K562 (cell line): ENCODE measurements around the gene MBD6. TPM values are rescaled to one million over a fixed set of nuclear protein-coding genes. Genes with fewer than 3 reads are reported as not detected.

Source experiments
- ATAC-seq: fragments of 200-7000 bp; cut with Tn5 transposase; 3 replicates; pipeline ENCODE4 v1.9.1; 2020; ENCODE audit warnings: moderate library complexity
- BruUV-seq: library from RNA; stranded (reverse); fragments of 400-500 nt; replicated peaks from 2 replicates; lab custom pipeline; 2021; lab: Mats Ljungman, UMichigan
- CTCF ChIA-PET: fragments of 300-600 bp; formaldehyde crosslinking; extraction: SDS; loops from one replicate; lab custom pipeline; 2021; ENCODE audit warnings: low intra/inter-chr PET ratio; lab: Yijun Ruan, JAX
- POLR2A ChIA-PET: fragments of 300-600, 350-650 bp; sonication (Branson Sonifier 250); formaldehyde crosslinking; extraction: SDS; loops from one replicate; lab custom pipeline; 2021; ENCODE audit warnings: antibody characterized with exemption, inconsistent platforms; lab: Yijun Ruan, JAX
- DNase-seq, 4 experiments: peaks; one replicate each; pipeline versions ENCODE4 v3.0.0 to v3.0.0-alpha.2; 2011 to 2018; ENCODE audit warnings: low spot score in 3 of 4, mixed read lengths in 3 of 4; ENCODE audit errors: extremely low read depth in 1 of 4
- FAIRE-seq: peaks from 2 replicates; lab custom pipeline; 2011; peaks lifted over from hg19 to GRCh38; lab: Jason Lieb, UNC
- H2AFZ ChIP-seq: 2 replicates; pipeline ENCODE4 v1.6.0; 2011; ENCODE audit warnings: low read depth, low read length, control low read depth, inconsistent platforms
- H3K27ac ChIP-seq: fragments of 200-600 bp; 3 replicates; pipeline ENCODE4 v1.8.0; 2011; ENCODE audit warnings: low read depth, mild to moderate bottlenecking, control low read depth, inconsistent platforms, low read length, moderate library complexity, mixed read lengths; ENCODE audit errors: extremely low read depth
- H3K27me3 ChIP-seq, 2 experiments: fragments of 300-600 bp in 1 of 2; 2 replicates in 1 of 2; 3 replicates in 1 of 2; pipeline versions ENCODE4 v1.6.0 to v1.8.0; 2011; ENCODE audit warnings: inconsistent platforms in 2 of 2, low read length in 2 of 2, mild to moderate bottlenecking in 1 of 2, mixed read lengths in 1 of 2, moderate library complexity in 1 of 2; ENCODE audit not compliant: control insufficient read depth in 2 of 2, insufficient read depth in 2 of 2
- H3K36me3 ChIP-seq: fragments of 300-600 bp; 3 replicates; pipeline ENCODE4 v1.8.0; 2011; ENCODE audit warnings: mild to moderate bottlenecking, low read length, inconsistent platforms; ENCODE audit not compliant: control insufficient read depth, insufficient read depth
- H3K4me1 ChIP-seq, 2 experiments: fragments of 200-600 bp in 1 of 2; replicated peaks in 1 of 2; 2 replicates in 1 of 2; 3 replicates in 1 of 2; pipeline versions ENCODE4 v1.5.1 to v1.8.0; 2011; ENCODE audit warnings: inconsistent platforms in 2 of 2, low read length in 2 of 2, mild to moderate bottlenecking in 1 of 2, mixed read lengths in 1 of 2, moderate library complexity in 1 of 2; ENCODE audit not compliant: control insufficient read depth in 2 of 2, insufficient read depth in 2 of 2
- H3K4me2 ChIP-seq: 2 replicates; pipeline ENCODE4 v1.6.1; 2011; ENCODE audit warnings: low read length, control low read depth, inconsistent platforms, mixed read lengths; ENCODE audit not compliant: insufficient read depth
- H3K4me3 ChIP-seq: fragments of 200-600 bp; sonication (generic), shearing (Covaris generic); 2 replicates; pipeline ENCODE4 v1.5.1; 2016; ENCODE audit warnings: control low read depth, inconsistent platforms
- H3K79me2 ChIP-seq: fragments of 200-600 bp; 3 replicates; pipeline ENCODE4 v1.8.0; 2011; ENCODE audit warnings: low read length, inconsistent platforms; ENCODE audit not compliant: control insufficient read depth, insufficient read depth
- H3K9ac ChIP-seq, 2 experiments: 2 replicates each; pipeline versions ENCODE4 v1.6.0 to v1.6.1; 2011; ENCODE audit warnings: low read depth in 2 of 2, low read length in 2 of 2, control low read depth in 1 of 2, inconsistent platforms in 1 of 2, mild to moderate bottlenecking in 1 of 2, mixed read lengths in 1 of 2; ENCODE audit not compliant: insufficient read depth in 1 of 2
- H3K9me1 ChIP-seq: one replicate; pipeline ENCODE4 v1.6.0; 2011; ENCODE audit warnings: inconsistent platforms, mild to moderate bottlenecking, low read length, moderate library complexity; ENCODE audit not compliant: control insufficient read depth, insufficient read depth
- H3K9me3 ChIP-seq: replicated peaks from 2 replicates; pipeline ENCODE4 v1.5.1; 2011; ENCODE audit warnings: low read depth, low read length, inconsistent platforms; ENCODE audit not compliant: control insufficient read depth, insufficient read depth
- H4K20me1 ChIP-seq: replicated peaks from 2 replicates; pipeline ENCODE4 v1.6.1; 2011; ENCODE audit warnings: low read length, inconsistent platforms, mixed read lengths; ENCODE audit not compliant: control insufficient read depth, insufficient read depth
- CBX3 ChIP-seq, 2 experiments: IDR thresholded peaks; 1 replicate in 1 of 2; 2 replicates in 1 of 2; pipeline ENCODE4 v1.6.1; 2012; ENCODE audit warnings: inconsistent platforms in 2 of 2, low read length in 2 of 2, borderline replicate concordance in 1 of 2, control low read depth in 1 of 2
- DDX20 ChIP-seq: fragments of 450-650 bp; IDR thresholded peaks from 2 replicates; pipeline ENCODE4 v1.6.1; 2016; ENCODE audit warnings: missing genetic modification characterization, low read depth, mild to moderate bottlenecking, missing compliant biosample characterization, moderate library complexity
- ELF2 ChIP-seq: fragments of 250-450 bp; sonication (Bioruptor Pico); IDR thresholded peaks from 2 replicates; pipeline ENCODE4 v1.5.0; 2021; ENCODE audit warnings: mild to moderate bottlenecking
- EZH2 ChIP-seq: IDR thresholded peaks from 2 replicates; pipeline ENCODE4 v1.6.1; 2012; ENCODE audit warnings: low read depth, mild to moderate bottlenecking, inconsistent platforms, low read length, borderline replicate concordance
- HBP1 ChIP-seq: fragments of 450-650 bp; formaldehyde crosslinking; IDR thresholded peaks from 2 replicates; pipeline ENCODE4 v1.4.0; 2022; ENCODE audit warnings: missing genetic modification characterization
- JUNB ChIP-seq: fragments of 450-650 bp; formaldehyde crosslinking; conservative IDR thresholded peaks from 2 replicates; pipeline ENCODE4 v1.4.0; 2020; ENCODE audit warnings: mild to moderate bottlenecking
- KDM4B ChIP-seq, 2 experiments: fragments of 450-650 bp in 1 of 2; sonication (generic) in 1 of 2; IDR thresholded peaks; 2 replicates each; pipeline ENCODE4 v1.6.1; 2016 to 2017; ENCODE audit warnings: borderline replicate concordance in 2 of 2, antibody characterized with exemption in 1 of 2, low read depth in 1 of 2, mild to moderate bottlenecking in 1 of 2
- KLF10 ChIP-seq: fragments of 250-450 bp; sonication (Bioruptor Pico); IDR thresholded peaks from 2 replicates; pipeline ENCODE4 v1.6.1; 2021; ENCODE audit warnings: matching md5 sums
- MEF2A ChIP-seq: IDR thresholded peaks from 2 replicates; pipeline ENCODE4 v1.6.1; 2011; ENCODE audit warnings: low read depth, mild to moderate bottlenecking, low read length, moderate library complexity; ENCODE audit not compliant: control insufficient read depth
- NFE2L1 ChIP-seq: fragments of 450-650 bp; IDR thresholded peaks from 2 replicates; pipeline ENCODE4 v1.6.1; 2016; ENCODE audit warnings: missing genetic modification characterization, low read depth, mild to moderate bottlenecking, missing compliant biosample characterization, moderate library complexity, borderline replicate concordance
- PCBP1 ChIP-seq: fragments of 200-400 bp; formaldehyde crosslinking; IDR thresholded peaks from 2 replicates; pipeline ENCODE4 v1.6.1; 2018; ENCODE audit warnings: mild to moderate bottlenecking, low read depth, low read length; ENCODE audit not compliant: poor library complexity, severe bottlenecking
- PCBP2 ChIP-seq: fragments of 200-400 bp; formaldehyde crosslinking; IDR thresholded peaks from 2 replicates; pipeline ENCODE4 v1.6.1; 2018; ENCODE audit warnings: low read length, low read depth, mild to moderate bottlenecking, moderate library complexity; ENCODE audit not compliant: poor library complexity, severe bottlenecking
- RBM22 ChIP-seq: fragments of 200-400 bp; formaldehyde crosslinking; IDR thresholded peaks from 2 replicates; pipeline ENCODE4 v1.6.1; 2018; ENCODE audit warnings: low read length, low read depth; ENCODE audit not compliant: poor library complexity, severe bottlenecking
- RBM39 ChIP-seq: fragments of 200-400 bp; formaldehyde crosslinking; optimal IDR thresholded peaks from 2 replicates; pipeline ENCODE3; 2018; ENCODE audit warnings: low read depth, low read length
- SIN3B ChIP-seq: fragments of 450-650 bp; IDR thresholded peaks from 2 replicates; pipeline ENCODE4 v1.6.1; 2017; ENCODE audit warnings: low read depth, mild to moderate bottlenecking, moderate library complexity
- THRAP3 ChIP-seq: fragments of 450-650 bp; IDR thresholded peaks from 2 replicates; pipeline ENCODE4 v1.6.1; 2016; ENCODE audit warnings: mild to moderate bottlenecking, inconsistent platforms, borderline replicate concordance
- WGBS: fragments of 100-300 bp; shearing (Covaris generic); methylation state at CpG from one replicate; pipeline ENCODE4 v1.1.6; 2016; ENCODE audit warnings: low coverage, mixed read lengths; ENCODE audit not compliant: insufficient coverage; ENCODE audit errors: missing lambda C conversion rate; 5-methylcytosine and 5-hydroxymethylcytosine counted together
- in situ Hi-C: fragments of 300-500 bp; cut with MboI; formaldehyde crosslinking; loops from 4 replicates; pipeline ENCODE4 v1.15.0; 2018; ENCODE audit warnings: inconsistent platforms, mixed read lengths
- intact Hi-C: fragments of 100-400 bp; cut with micrococcal nuclease; formaldehyde crosslinking; loops from 2 replicates; pipeline ENCODE4 v1.14.2; 2022
- polyA plus RNA-seq, 8 experiments: library from polyadenylated mRNA; depleted of rRNA in 4 of 8; stranded (reverse) in 5 of 8; unstranded in 3 of 8; fragments of >200 nt; fragmentation: Nextera tagmentation in 2 of 8; fragmentation: Illumina TruSeq in 1 of 8; extraction: Ambion mirVana in 2 of 8; extraction: Trizol in 1 of 8; gene quantifications; 2 replicates each; pipeline versions ENCODE4 v1.2.1 to v1.2.3, GENCODE V29; 2011 to 2014; ENCODE audit warnings: inconsistent platforms in 1 of 8, missing spikeins in 1 of 8
- total RNA-seq, 7 experiments: library from RNA; depleted of rRNA in 6 of 7; stranded (reverse); fragments of >200 nt in 6 of 7; fragmentation: Illumina TruSeq in 2 of 7; extraction: Trizol in 2 of 7; gene quantifications; 2 replicates each; pipeline versions ENCODE4 v1.2.1 to v1.2.3, GENCODE V29; 2011 to 2021; ENCODE audit warnings: low replicate concordance in 1 of 7
- TF ChIP-seq, protein P1 (sequence below): IDR thresholded peaks from 3 replicates; pipeline ENCODE4 v1.6.1; 2011; ENCODE audit warnings: borderline replicate concordance, mild to moderate bottlenecking; ENCODE audit not compliant: insufficient read length, insufficient read depth
- TF ChIP-seq, protein P2 (sequence below): sonication (generic); formaldehyde crosslinking; IDR thresholded peaks from 2 replicates; pipeline ENCODE4 v1.8.0; 2023; ENCODE audit warnings: mild to moderate bottlenecking, missing genetic modification reagents

The MBD6 gene
- total and polyA plus RNA-seq, 9 of the 15 experiments (the other 6 are each of a cell fraction or from before 2014, with no cell fraction given): 2.0 to 54.8 (median 3.8) TPM

DNA sequence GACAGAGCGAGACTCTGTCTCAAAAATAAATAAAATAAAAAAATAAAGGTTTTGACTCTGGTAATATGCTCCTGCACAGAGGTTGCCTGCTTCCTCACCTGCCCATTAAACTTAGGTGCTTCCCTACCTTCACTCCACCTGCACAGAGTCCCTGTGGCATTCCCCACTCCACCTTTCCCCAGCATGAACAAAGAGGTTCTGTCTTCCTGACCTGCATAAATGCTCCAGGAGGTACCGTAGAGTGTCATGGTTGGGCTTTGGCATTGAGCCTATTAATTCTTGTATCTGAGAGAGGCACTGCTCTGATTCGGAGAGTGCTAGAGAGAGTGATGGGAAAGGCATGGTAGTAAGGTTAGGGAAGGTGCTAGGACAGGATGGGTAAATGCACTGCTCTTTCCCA lies 49.2 kb upstream of the MBD6 start:
- peaks cover 36 to 48% of the 10 kb centered on the region in 2 experiments for H3K4me1 ChIP-seq
- FAIRE-seq (no peak), ATAC-seq (no peak), DNase-seq (no peak)
- CTCF ChIA-PET: no interaction called here
- H3K9me3 ChIP-seq: no peaks in the 10 kb centered on the region
- no peak overlapping the region for H3K4me2 ChIP-seq
- no peaks in the 10 kb centered on the region for H3K79me2 ChIP-seq
- no peak overlapping the region for H2AFZ ChIP-seq
- intact Hi-C loops: no loop called here
- no TSS peak for BruUV-seq
- no peak overlapping the region for H3K27ac ChIP-seq
- H4K20me1 ChIP-seq: no peaks in the 10 kb centered on the region
- H3K27me3 ChIP-seq: peaks cover 6 to 27% of the 10 kb centered on the region in 2 experiments; a peak in 4 of 5 replicates
- no peak overlapping the region for H3K9ac ChIP-seq
- H3K4me3 ChIP-seq: no peak overlapping the region
- H3K9me1 ChIP-seq: no peaks in the 10 kb centered on the region
- WGBS: 39% methylated on average over 3 of the region's 3 CpGs
- POLR2A ChIA-PET: interaction anchor here (0.7 to 1.6 kb wide), 3 partner anchors 8 to 15 kb away, joined by 3 to 7 read pairs (median 5); no protein-coding TSS in a partner anchor
- H3K36me3 ChIP-seq: no peaks in the 10 kb centered on the region
- in situ Hi-C loops: no loop called here
- TF ChIP-seq, protein P1, sequence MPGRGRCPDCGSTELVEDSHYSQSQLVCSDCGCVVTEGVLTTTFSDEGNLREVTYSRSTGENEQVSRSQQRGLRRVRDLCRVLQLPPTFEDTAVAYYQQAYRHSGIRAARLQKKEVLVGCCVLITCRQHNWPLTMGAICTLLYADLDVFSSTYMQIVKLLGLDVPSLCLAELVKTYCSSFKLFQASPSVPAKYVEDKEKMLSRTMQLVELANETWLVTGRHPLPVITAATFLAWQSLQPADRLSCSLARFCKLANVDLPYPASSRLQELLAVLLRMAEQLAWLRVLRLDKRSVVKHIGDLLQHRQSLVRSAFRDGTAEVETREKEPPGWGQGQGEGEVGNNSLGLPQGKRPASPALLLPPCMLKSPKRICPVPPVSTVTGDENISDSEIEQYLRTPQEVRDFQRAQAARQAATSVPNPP: no peak
- TF ChIP-seq SIN3B (no peak), DDX20 (tag) (no peak), JUNB (CRISPR knock-in tag) (no peak), NFE2L1 (no peak), HBP1 (CRISPR knock-in tag) (no peak), ELF2 (CRISPR knock-in tag) (no peak), EZH2 (no peak), RBM22 (no peak), MEF2A (no peak), KLF10 (CRISPR knock-in tag) (no peak), PCBP1 (no peak), RBM39 (no peak), KDM4B (IDR thresholded peaks at IDR 0.05; ENCODE audit: borderline replicate concordance in 2 of 2, low read depth in 1 of 2) (no peak), CBX3 (IDR thresholded peaks at IDR 0.05; ENCODE audit: borderline replicate concordance in 1 of 2, low read length in 2 of 2) (no peak), PCBP2 (no peak), THRAP3 (no peak)
- TF ChIP-seq, protein P2, sequence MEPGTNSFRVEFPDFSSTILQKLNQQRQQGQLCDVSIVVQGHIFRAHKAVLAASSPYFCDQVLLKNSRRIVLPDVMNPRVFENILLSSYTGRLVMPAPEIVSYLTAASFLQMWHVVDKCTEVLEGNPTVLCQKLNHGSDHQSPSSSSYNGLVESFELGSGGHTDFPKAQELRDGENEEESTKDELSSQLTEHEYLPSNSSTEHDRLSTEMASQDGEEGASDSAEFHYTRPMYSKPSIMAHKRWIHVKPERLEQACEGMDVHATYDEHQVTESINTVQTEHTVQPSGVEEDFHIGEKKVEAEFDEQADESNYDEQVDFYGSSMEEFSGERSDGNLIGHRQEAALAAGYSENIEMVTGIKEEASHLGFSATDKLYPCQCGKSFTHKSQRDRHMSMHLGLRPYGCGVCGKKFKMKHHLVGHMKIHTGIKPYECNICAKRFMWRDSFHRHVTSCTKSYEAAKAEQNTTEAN (CRISPR knock-in tag): no peak
